Heart left ventricle (tissue), 16 donors: ENCODE results near the gene TBX1. TPM values are rescaled to one million over a fixed set of nuclear protein-coding genes. Genes with fewer than 3 reads are reported as not detected.

Source experiments
- ATAC-seq, 4 donors: fragments of 200-7000 bp; cut with Tn5 transposase; one replicate each; pipeline ENCODE4 v1.9.1; 2020 to 2022; ENCODE audit warnings: moderate library complexity in 4 of 4, mild to moderate bottlenecking in 3 of 4, moderate number of reproducible peaks in 1 of 4
- DNase-seq, 5 donors: peaks; one replicate each; pipeline ENCODE4 v3.0.0-alpha.2; 2020
- H3K27ac ChIP-seq, 12 donors: fragments of 200-600 bp; sonication (generic) in 4 of 12; one replicate each; pipeline versions ENCODE4 v1.5.0 to v1.8.0; 2016 to 2022; ENCODE audit warnings: mild to moderate bottlenecking in 2 of 12
- H3K27me3 ChIP-seq, 9 donors: fragments of 200-600 bp; sonication (generic) in 2 of 9; one replicate each; pipeline versions ENCODE4 v1.5.1 to v1.8.0; 2016 to 2022; ENCODE audit warnings: mild to moderate bottlenecking in 3 of 9
- H3K36me3 ChIP-seq, 9 donors: fragments of 200-600 bp; sonication (generic) in 2 of 9; one replicate each; pipeline versions ENCODE4 v1.5.0 to v1.8.0; 2018 to 2022; ENCODE audit warnings: mild to moderate bottlenecking in 2 of 9
- H3K4me1 ChIP-seq, 12 donors: fragments of 200-600 bp; sonication (generic) in 4 of 12; one replicate each; pipeline versions ENCODE4 v1.5.0 to v1.8.0; 2016 to 2022; ENCODE audit warnings: mild to moderate bottlenecking in 3 of 12
- H3K4me3 ChIP-seq, 12 donors: fragments of 200-600 bp; sonication (generic) in 4 of 12; one replicate each; pipeline versions ENCODE4 v1.5.0 to v1.8.0; 2017 to 2022; ENCODE audit warnings: mild to moderate bottlenecking in 9 of 12, moderate library complexity in 4 of 12
- H3K9me3 ChIP-seq, 12 donors: fragments of 200-600 bp; sonication (generic) in 4 of 12; one replicate each; pipeline versions ENCODE4 v1.5.0 to v1.8.0; 2016 to 2022; ENCODE audit warnings: mild to moderate bottlenecking in 1 of 12
- POLR2A ChIP-seq, 2 donors: fragments of 450-650 bp; IDR thresholded peaks; one replicate each; pipeline ENCODE4 v1.6.1; 2017; ENCODE audit warnings: antibody characterized with exemption in 2 of 2, mild to moderate bottlenecking in 2 of 2, moderate library complexity in 2 of 2
- WGBS, 4 donors: extraction: QIAGEN DNeasy Blood & Tissue Kit in 2 of 4; methylation state at CpG; one replicate each; pipeline versions ENCODE4 v1.1.5 to v1.1.7; 2013 to 2018; 5-methylcytosine and 5-hydroxymethylcytosine counted together
- intact Hi-C, 10 donors: fragments of 100-400 bp; cut with DNase I; formaldehyde crosslinking; loops; one replicate each; pipeline versions ENCODE4 v1.11.1 to v1.14.2; 2022
- polyA plus RNA-seq, 2 donors: library from polyadenylated mRNA; stranded (reverse); fragments of 200-250 nt; gene quantifications; one replicate each; pipeline ENCODE4 v1.2.3, GENCODE V29; 2013
- total RNA-seq, 9 donors: library from RNA; depleted of rRNA in 2 of 9; stranded (reverse); fragments of >200 nt in 2 of 9; fragmentation: NEBNext Ultra II Directional in 3 of 9; extraction: Animal tissue kit (Norgen Biotek cat#: 25700) in 3 of 9; gene quantifications; one replicate each; pipeline versions ENCODE4 v1.1.0 to v1.2.4, GENCODE V29; 2016 to 2023
- TF ChIP-seq, protein P1 (sequence below), 12 donors: fragments of 200-600 bp; sonication (generic) in 4 of 12; IDR thresholded peaks; one replicate each; pipeline versions ENCODE4 v1.5.0 to v1.8.0; 2018 to 2022; ENCODE audit warnings: antibody characterized with exemption in 12 of 12, mild to moderate bottlenecking in 5 of 12
- donor health status: ischemic (EF 13 %, LVEDD 7.1; RV severe dilation, severe dysfunction).
- donor health status: healthy with polysubstance abuse.
- donor health status: DM: no; HTN: yes; CAD: no.
- donor health status: DM: no; HTN: no; CAD: no.
- donor health status: ischemic (EF 25% LVEDD 6.9; RV normal size, moderate dysfunction).
- donor health status: ischemic (EF 25% LVEDD 5.7; RV mildly dilated, moderate dysfunction).
- donor health status: healthy.
- donor health status: DM: yes; HTN: yes; CAD: no.
- donor health status: ischemic (EF 35%, LVEDD 5.7; RV mildly dilated, moderate dysfunction).
- donor health status: nonischemic (EF 11% LVEDD 7.7; RV severe dilation, severe dysfunction).
- donor health status: DM: yes; HTN: yes; CAD: no.
- donor health status: PGD.
- donor health status: ischemic (EF 29% LVEDD 5.4; RV normal size, mild dysfunction).
- donor health status: nonischemic (EF 23%, LVEDD 6.1; RV moderate dilation, normal function).

The TBX1 gene
- total and polyA plus RNA-seq, 11 donors, result 0.11 to 3.1 (median 0.97) TPM; not detected in 1

GRCh38 chr22:19793661-19794310 lies 33.2 kb downstream of the TBX1 start:
- ATAC-seq (no peak), DNase-seq (no peak)
- Histone ChIP-seq H3K27me3 (no peaks in the 10 kb centered on the region), H3K36me3 (no peaks in the 10 kb centered on the region), H3K4me3 (no peak overlapping the region), H3K27ac (no peak overlapping the region), H3K4me1 (no peaks in the 10 kb centered on the region), H3K9me3 (peaks cover 0 to 30% (median 0%) of the 10 kb centered on the region in 12 donors)
- 63 to 89% (median 84%) methylated on average over 2 of the region's 2 CpGs for whole genome bisulfite sequencing, 4 donors
- TF ChIP-seq, protein P1, sequence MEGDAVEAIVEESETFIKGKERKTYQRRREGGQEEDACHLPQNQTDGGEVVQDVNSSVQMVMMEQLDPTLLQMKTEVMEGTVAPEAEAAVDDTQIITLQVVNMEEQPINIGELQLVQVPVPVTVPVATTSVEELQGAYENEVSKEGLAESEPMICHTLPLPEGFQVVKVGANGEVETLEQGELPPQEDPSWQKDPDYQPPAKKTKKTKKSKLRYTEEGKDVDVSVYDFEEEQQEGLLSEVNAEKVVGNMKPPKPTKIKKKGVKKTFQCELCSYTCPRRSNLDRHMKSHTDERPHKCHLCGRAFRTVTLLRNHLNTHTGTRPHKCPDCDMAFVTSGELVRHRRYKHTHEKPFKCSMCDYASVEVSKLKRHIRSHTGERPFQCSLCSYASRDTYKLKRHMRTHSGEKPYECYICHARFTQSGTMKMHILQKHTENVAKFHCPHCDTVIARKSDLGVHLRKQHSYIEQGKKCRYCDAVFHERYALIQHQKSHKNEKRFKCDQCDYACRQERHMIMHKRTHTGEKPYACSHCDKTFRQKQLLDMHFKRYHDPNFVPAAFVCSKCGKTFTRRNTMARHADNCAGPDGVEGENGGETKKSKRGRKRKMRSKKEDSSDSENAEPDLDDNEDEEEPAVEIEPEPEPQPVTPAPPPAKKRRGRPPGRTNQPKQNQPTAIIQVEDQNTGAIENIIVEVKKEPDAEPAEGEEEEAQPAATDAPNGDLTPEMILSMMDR (IDR thresholded peaks at IDR 0.05), result no peak
- no peak for TF ChIP-seq POLR2A (IDR thresholded peaks at IDR 0.05)
- intact Hi-C loops, result no loop called here

GRCh38 chr22:19795617-19796008 lies 35.0 kb downstream of the TBX1 start:
- Histone ChIP-seq H3K9me3 (peaks cover 0 to 30% (median 0%) of the 10 kb centered on the region in 12 donors), H3K27ac (no peak overlapping the region), H3K27me3 (no peaks in the 10 kb centered on the region), H3K36me3 (no peaks in the 10 kb centered on the region), H3K4me1 (peaks cover 0 to 5% (median 0%) of the 10 kb centered on the region in 12 donors), H3K4me3 (no peak overlapping the region)
- DNase-seq (peak in 1 of 5 donors; percentile 38), ATAC-seq (no peak)
- intact Hi-C loops, result no loop called here
- TF ChIP-seq, protein P1 (IDR thresholded peaks at IDR 0.05), result no peak
- no peak for TF ChIP-seq POLR2A (IDR thresholded peaks at IDR 0.05)
- WGBS, 4 donors, result 87 to 94% (median 91%) methylated on average over 6 of the region's 6 CpGs

- TF ChIP-seq, protein P1 (IDR thresholded peaks at IDR 0.05), result no peak
- no peak for TF ChIP-seq POLR2A (IDR thresholded peaks at IDR 0.05)
- Histone ChIP-seq H3K27me3 (no peaks in the 10 kb centered on the region), H3K4me3 (no peak overlapping the region), H3K9me3 (peaks cover 0 to 30% (median 0%) of the 10 kb centered on the region in 12 donors), H3K4me1 (peaks cover 0 to 5% (median 0%) of the 10 kb centered on the region in 12 donors), H3K27ac (no peak overlapping the region), H3K36me3 (no peaks in the 10 kb centered on the region)
- intact Hi-C loops, result no loop called here
- no peak for ATAC-seq
- peak in 1 of 5 donors; percentile 25 for DNase-seq
- 79 to 95% (median 87%) methylated on average over 7 of the region's 7 CpGs for WGBS, 4 donors
These were observed 35.6 kb downstream of the TBX1 start for GRCh38 chr22:19796160-19796559.

DNA sequence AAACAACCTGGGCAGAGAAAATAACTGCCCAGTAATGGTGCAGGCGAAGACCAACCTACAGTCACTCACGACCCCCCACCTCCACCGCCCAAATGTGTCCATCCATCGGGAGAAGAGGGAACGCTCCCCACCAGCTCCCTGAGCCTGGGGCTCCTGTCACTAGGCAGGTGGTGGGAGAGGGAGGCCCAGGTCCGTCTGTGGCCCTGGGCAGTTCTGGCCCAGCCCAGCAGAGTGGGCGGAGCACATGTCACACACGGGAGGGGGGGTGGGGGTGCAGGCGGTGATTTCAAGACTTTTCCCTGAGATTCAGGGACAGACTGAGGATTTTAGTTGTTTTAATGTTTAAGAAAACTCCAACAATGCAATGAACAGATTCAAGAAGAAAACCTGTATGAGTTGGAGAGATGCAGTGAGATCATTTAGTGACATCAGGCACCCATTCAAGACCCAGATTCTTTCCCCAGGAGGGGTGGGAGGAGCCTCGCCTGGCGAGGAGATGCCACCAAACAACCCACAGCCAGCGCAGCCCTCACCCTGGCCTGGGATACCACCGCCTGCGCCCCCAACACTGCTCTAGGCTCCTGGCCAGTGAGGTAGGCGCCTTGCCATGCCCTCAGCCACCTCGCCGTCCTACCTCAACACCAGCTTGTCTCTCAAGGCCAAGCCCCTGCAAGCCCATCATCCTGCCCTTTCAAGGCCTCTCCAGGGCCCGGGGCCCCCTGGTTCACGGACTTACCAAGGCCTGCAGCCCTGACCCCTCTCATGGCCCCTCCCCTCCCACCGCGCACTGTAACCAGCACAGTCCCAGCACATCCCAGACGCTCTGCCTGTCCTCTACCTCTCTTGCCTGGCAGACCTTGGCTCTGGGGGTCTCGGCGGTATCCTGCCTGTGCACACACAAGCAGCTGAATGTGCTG lies 36.8 kb downstream of the TBX1 start:
- peak in 1 of 5 donors; percentile 42 for DNase-seq
- H3K4me1 ChIP-seq, result peaks cover 0 to 5% (median 0%) of the 10 kb centered on the region in 12 donors
- TF ChIP-seq POLR2A (IDR thresholded peaks at IDR 0.05), result no peak
- TF ChIP-seq, protein P1 (IDR thresholded peaks at IDR 0.05), result no peak
- intact Hi-C loops, result no loop called here
- no peaks in the 10 kb centered on the region for H3K36me3 ChIP-seq
- WGBS, 4 donors, result 77 to 87% (median 84%) methylated on average over 20 to 24 of the region's 24 CpGs
- no peak overlapping the region for H3K27ac ChIP-seq
- ATAC-seq, result no peak
- no peak overlapping the region for H3K4me3 ChIP-seq
- H3K27me3 ChIP-seq, result no peaks in the 10 kb centered on the region
- H3K9me3 ChIP-seq, result peaks cover 0 to 18% (median 0%) of the 10 kb centered on the region in 12 donors
